GM12878 (cell line): ENCODE measurements around the gene CCDC107.

Experiments
- EZH2 ChIP-seq: IDR thresholded peaks from 2 replicates; pipeline ENCODE4 v1.6.1; 2012; ENCODE audit warnings: low read depth, mild to moderate bottlenecking, control low read depth, inconsistent platforms, low read length, borderline replicate concordance; ENCODE audit not compliant: control insufficient read depth
- GATAD2B ChIP-seq: fragments of 450-650 bp; conservative IDR thresholded peaks from 2 replicates; pipeline ENCODE4 v1.6.1; 2017; ENCODE audit warnings: low read depth, mild to moderate bottlenecking, moderate library complexity
- POLR2AphosphoS5 ChIP-seq: IDR thresholded peaks from 2 replicates; pipeline ENCODE4 v1.6.1; 2011; ENCODE audit warnings: mild to moderate bottlenecking, low read length, inconsistent platforms
- RAD51 ChIP-seq: fragments of 450-650 bp; IDR thresholded peaks from 2 replicates; pipeline ENCODE4 v1.6.1; 2016; ENCODE audit warnings: moderate library complexity, mild to moderate bottlenecking, inconsistent platforms
- ZBTB11 ChIP-seq: fragments of 450-650 bp; formaldehyde crosslinking; IDR thresholded peaks from 2 replicates; pipeline ENCODE4 v1.5.0; 2022; ENCODE audit warnings: mild to moderate bottlenecking, missing genetic modification characterization
- TF ChIP-seq, protein P1 (sequence below): IDR thresholded peaks from 2 replicates; pipeline ENCODE4 v1.6.1; 2012; ENCODE audit warnings: low read depth, low read length, improper control_type of control experiment

GRCh38 chr9:35656348-35656747 lies 1.7 kb upstream of the CCDC107 start:
- TF ChIP-seq ZBTB11 (CRISPR knock-in tag) (no peak), GATAD2B (no peak), POLR2AphosphoS5 (no peak), EZH2 (no peak), RAD51 (no peak)
- TF ChIP-seq, protein P1, sequence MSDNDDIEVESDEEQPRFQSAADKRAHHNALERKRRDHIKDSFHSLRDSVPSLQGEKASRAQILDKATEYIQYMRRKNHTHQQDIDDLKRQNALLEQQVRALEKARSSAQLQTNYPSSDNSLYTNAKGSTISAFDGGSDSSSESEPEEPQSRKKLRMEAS: no peak
